SHP77 treated with DMSO at 0.1 percent for 48 hours (cell line): ENCODE results near the gene AZU1.

Source experiments
- DNase-seq: peaks from one replicate; lab custom pipeline; 2025; lab: John Stamatoyannopoulos, UW

AZU1 gene

GRCh38 chr19:797528-798414 lies 29.9 kb upstream of the AZU1 start:
- peak; percentile 28 for DNase-seq

- DNase-seq: no peak
Observed at GRCh38 chr19:798415-799075, 29.1 kb upstream of the AZU1 start.

- no peak for DNase-seq
Observed at GRCh38 chr19:799076-799881, 28.4 kb upstream of the AZU1 start.

GRCh38 chr19:800360-801029 lies 27.1 kb upstream of the AZU1 start:
- DNase-seq: no peak

- no peak for DNase-seq
Observed at GRCh38 chr19:801030-801860, 26.4 kb upstream of the AZU1 start.

GRCh38 chr19:801861-802497 lies 25.7 kb upstream of the AZU1 start:
- no peak for DNase-seq

- no peak for DNase-seq
Observed at GRCh38 chr19:802498-803098, 25.0 kb upstream of the AZU1 start.

- DNase-seq: no peak
Observed at GRCh38 chr19:803099-803561, 24.5 kb upstream of the AZU1 start.

GRCh38 chr19:803686-804418 lies 23.8 kb upstream of the AZU1 start:
- DNase-seq: no peak

GRCh38 chr19:804419-805165 lies 23.0 kb upstream of the AZU1 start:
- DNase-seq: no peak

- DNase-seq: no peak
Observed at GRCh38 chr19:805166-805551, 22.5 kb upstream of the AZU1 start.

GRCh38 chr19:805600-806550 lies 21.8 kb upstream of the AZU1 start:
- DNase-seq: no peak

GRCh38 chr19:806815-807421 lies 20.7 kb upstream of the AZU1 start:
- no peak for DNase-seq

GRCh38 chr19:807627-808422 lies 19.8 kb upstream of the AZU1 start:
- DNase-seq: no peak

GRCh38 chr19:808423-808775 lies 19.2 kb upstream of the AZU1 start:
- DNase-seq: no peak

GRCh38 chr19:810077-810855 lies 17.4 kb upstream of the AZU1 start:
- DNase-seq: no peak
